Esophagus muscularis mucosa (tissue), 4 donors: ENCODE results near the gene A3GALT2. TPM values are rescaled to one million over a fixed set of nuclear protein-coding genes. Genes with fewer than 3 reads are reported as not detected.

Experiments
- DNase-seq: peaks from one replicate; pipeline ENCODE4 v3.0.0-alpha.2; 2017; ENCODE audit errors: extremely low spot score
- H3K27ac ChIP-seq, 4 donors: fragments of 200-600 bp; sonication (generic); replicated peaks in 1 of 4; 1 replicate in 3 of 4; 2 replicates in 1 of 4; pipeline ENCODE4 v1.5.1; 2016 to 2019; ENCODE audit warnings: mild to moderate bottlenecking in 1 of 4
- H3K27me3 ChIP-seq, 4 donors: fragments of 200-600 bp; sonication (generic); one replicate each; pipeline versions ENCODE4 v1.5.1 to v1.6.0; 2016 to 2019
- H3K36me3 ChIP-seq, 4 donors: fragments of 200-600 bp; sonication (generic); one replicate each; pipeline ENCODE4 v1.5.1; 2016 to 2019
- H3K4me1 ChIP-seq, 4 donors: fragments of 200-600 bp; sonication (generic); one replicate each; pipeline ENCODE4 v1.5.1; 2016 to 2019
- H3K4me3 ChIP-seq, 4 donors: fragments of 200-600 bp; sonication (generic); 1 replicate in 2 of 4; 2 replicates in 2 of 4; pipeline ENCODE4 v1.5.1; 2016 to 2019; ENCODE audit warnings: mild to moderate bottlenecking in 4 of 4, moderate library complexity in 1 of 4
- H3K9me3 ChIP-seq, 4 donors: fragments of 200-600 bp; sonication (generic); 1 replicate in 3 of 4; 2 replicates in 1 of 4; pipeline ENCODE4 v1.5.1; 2016 to 2019
- CTCF ChIP-seq, 3 experiments: fragments of 200-600 bp in 2 of 3; fragments of 450-650 bp in 1 of 3; sonication (generic) in 2 of 3; IDR thresholded peaks; one replicate each; pipeline ENCODE4 v1.5.1; 2017 to 2019; ENCODE audit warnings: antibody characterized with exemption in 3 of 3, mild to moderate bottlenecking in 2 of 3, moderate library complexity in 1 of 3
- EP300 ChIP-seq: sonication (generic); formaldehyde crosslinking; IDR thresholded peaks from one replicate; pipeline ENCODE4 v1.6.1; 2017; ENCODE audit warnings: antibody characterized with exemption
- POLR2A ChIP-seq: fragments of 450-650 bp; IDR thresholded peaks from one replicate; pipeline ENCODE4 v1.6.1; 2017; ENCODE audit warnings: antibody characterized with exemption, moderate library complexity, mild to moderate bottlenecking, low read depth
- POLR2AphosphoS5 ChIP-seq, 2 donors: sonication (generic); formaldehyde crosslinking; IDR thresholded peaks; one replicate each; pipeline ENCODE4 v1.6.1; 2017; ENCODE audit warnings: antibody characterized with exemption in 2 of 2
- WGBS: methylation state at CpG from one replicate; pipeline ENCODE4 v1.1.5; 2018; 5-methylcytosine and 5-hydroxymethylcytosine counted together
- intact Hi-C: fragments of 100-400 bp; cut with DNase I; formaldehyde crosslinking; loops from one replicate; pipeline ENCODE4 v1.15.1; 2023
- total RNA-seq, 4 donors: library from RNA; depleted of rRNA; stranded (reverse); fragments of >200 nt; gene quantifications; one replicate each; pipeline versions ENCODE4 v1.1.0 to v1.2.1, GENCODE V29; 2016

The A3GALT2 gene
- total RNA-seq, 4 donors from 2014 or later = not detected

DNA sequence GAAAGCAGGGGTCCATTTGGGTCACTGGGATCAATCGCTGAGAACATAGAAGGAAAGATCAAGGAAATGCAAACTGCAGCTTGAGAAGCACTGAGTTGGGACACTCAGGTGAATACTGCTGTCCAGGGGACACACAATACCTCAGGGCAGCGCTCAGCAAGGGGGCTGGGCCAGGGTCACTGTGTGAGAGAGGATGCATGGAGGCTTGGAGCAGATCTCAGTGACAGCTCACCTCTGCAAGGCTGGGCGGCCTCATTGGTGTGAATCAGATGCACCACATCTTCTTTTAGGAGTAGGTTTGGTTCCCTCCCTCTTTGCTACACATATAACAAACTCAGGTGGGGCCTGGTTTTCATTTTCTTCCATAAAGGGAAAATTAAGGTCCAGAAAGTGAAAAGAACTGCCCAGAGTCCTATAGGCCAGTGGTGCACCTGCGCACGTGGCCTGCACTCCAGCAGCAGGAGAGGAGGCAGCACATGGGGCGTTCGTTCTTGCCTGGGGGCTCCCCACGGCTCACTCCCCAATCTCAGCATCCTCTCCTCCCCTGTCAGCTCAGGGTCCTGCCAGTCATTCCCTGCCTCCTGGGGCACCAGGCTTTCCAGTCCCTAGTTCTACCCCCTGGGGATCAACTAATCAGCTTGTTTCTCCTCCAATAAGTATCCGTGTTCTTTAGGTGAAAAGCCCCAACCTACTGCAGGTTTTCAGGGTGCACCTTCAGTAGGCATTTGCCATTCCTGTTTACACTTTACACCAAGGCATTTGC, 1.5 kb downstream of the A3GALT2 start:
- no peaks in the 10 kb centered on the region for H3K9me3 ChIP-seq
- peaks cover 0 to 3% (median under 1%) of the 10 kb centered on the region in 4 donors for H3K4me1 ChIP-seq
- H3K4me3 ChIP-seq = no peak overlapping the region
- intact Hi-C loops = no loop called here
- WGBS = 92% methylated on average over 9 of the region's 9 CpGs
- H3K27ac ChIP-seq = no peak overlapping the region
- H3K36me3 ChIP-seq = peaks cover 14 to 26% (median 25%) of the 10 kb centered on the region in 4 donors
- no peak for TF ChIP-seq CTCF (IDR thresholded peaks at IDR 0.05)
- TF ChIP-seq POLR2A = no peak
- no peak for TF ChIP-seq EP300
- TF ChIP-seq POLR2AphosphoS5 (IDR thresholded peaks at IDR 0.05) = no peak
- no peaks in the 10 kb centered on the region for H3K27me3 ChIP-seq
- DNase-seq = no peak

DNA sequence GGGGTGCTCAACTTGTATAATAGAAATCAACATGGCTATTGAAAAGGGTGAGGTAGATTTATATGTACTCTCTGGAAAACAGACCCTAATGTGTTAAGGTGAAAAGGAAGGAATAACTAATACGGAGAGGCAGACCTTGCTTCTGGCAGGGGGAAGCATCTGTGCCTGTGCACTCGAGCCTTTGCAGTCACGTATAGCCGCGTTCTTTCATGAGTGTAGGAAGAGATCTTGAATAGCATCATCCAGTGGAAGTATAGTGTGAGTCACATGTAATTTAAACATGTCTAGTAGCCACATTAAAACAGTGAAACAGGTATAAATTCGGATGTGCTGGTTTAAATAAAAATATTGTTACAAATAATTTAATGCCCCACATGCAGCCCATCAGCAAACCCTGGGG, 3.0 kb downstream of the A3GALT2 start:
- Histone ChIP-seq H3K27me3 (no peaks in the 10 kb centered on the region), H3K4me3 (no peak overlapping the region), H3K27ac (no peak overlapping the region), H3K4me1 (no peaks in the 10 kb centered on the region), H3K9me3 (no peaks in the 10 kb centered on the region), H3K36me3 (peaks cover 0 to 11% (median 11%) of the 10 kb centered on the region in 4 donors)
- intact Hi-C loops = no loop called here
- no peak for DNase-seq
- WGBS = 65% methylated on average over 6 of the region's 6 CpGs
- no peak for TF ChIP-seq EP300
- no peak for TF ChIP-seq CTCF (IDR thresholded peaks at IDR 0.05)
- no peak for TF ChIP-seq POLR2A
- no peak for TF ChIP-seq POLR2AphosphoS5 (IDR thresholded peaks at IDR 0.05)

GRCh38 chr1:33317354-33317753, 3.5 kb downstream of the A3GALT2 start:
- no peak overlapping the region for H3K27ac ChIP-seq
- WGBS = 72% methylated on average over 1 of the region's 1 CpG
- H3K9me3 ChIP-seq = no peaks in the 10 kb centered on the region
- H3K4me1 ChIP-seq = no peaks in the 10 kb centered on the region
- H3K27me3 ChIP-seq = no peaks in the 10 kb centered on the region
- intact Hi-C loops = no loop called here
- no peak for TF ChIP-seq CTCF (IDR thresholded peaks at IDR 0.05)
- TF ChIP-seq EP300 = no peak
- no peak for TF ChIP-seq POLR2A
- TF ChIP-seq POLR2AphosphoS5 (IDR thresholded peaks at IDR 0.05) = no peak
- no peak overlapping the region for H3K4me3 ChIP-seq
- peaks cover 0 to 6% (median 5%) of the 10 kb centered on the region in 4 donors for H3K36me3 ChIP-seq
- DNase-seq = no peak

DNA sequence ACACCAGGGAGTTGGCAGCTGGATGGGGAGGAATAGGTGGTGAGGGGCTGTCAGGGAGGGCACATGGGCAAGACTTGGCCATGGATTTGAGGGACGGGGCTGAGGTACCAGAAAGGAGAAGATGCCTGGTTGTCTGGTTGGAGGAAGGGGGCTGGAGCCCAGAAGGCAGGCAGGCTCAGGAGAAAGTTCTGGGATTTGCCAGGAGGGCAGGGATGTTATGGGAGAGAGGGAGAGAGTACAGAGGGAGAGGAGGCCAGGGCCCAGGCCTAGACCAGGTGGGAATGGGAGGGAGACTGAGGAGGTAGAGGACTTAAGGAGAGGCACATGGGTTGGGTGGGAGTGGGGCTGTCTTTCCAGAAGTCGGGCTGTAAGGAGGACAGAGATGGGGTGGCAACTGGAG, 4.3 kb downstream of the A3GALT2 start:
- intact Hi-C loops = no loop called here
- TF ChIP-seq POLR2A (no peak), CTCF (IDR thresholded peaks at IDR 0.05) (no peak), POLR2AphosphoS5 (IDR thresholded peaks at IDR 0.05) (no peak), EP300 (no peak)
- Histone ChIP-seq H3K9me3 (no peaks in the 10 kb centered on the region), H3K4me1 (no peaks in the 10 kb centered on the region), H3K27me3 (no peaks in the 10 kb centered on the region), H3K27ac (no peak overlapping the region), H3K4me3 (no peak overlapping the region), H3K36me3 (no peaks in the 10 kb centered on the region)
- whole genome bisulfite sequencing = 86% methylated on average over 2 of the region's 2 CpGs
- DNase-seq = no peak

GRCh38 chr1:33314416-33314815, 6.5 kb downstream of the A3GALT2 start:
- Histone ChIP-seq H3K36me3 (no peaks in the 10 kb centered on the region), H3K4me3 (no peak overlapping the region), H3K4me1 (no peaks in the 10 kb centered on the region), H3K9me3 (no peaks in the 10 kb centered on the region), H3K27ac (no peak overlapping the region), H3K27me3 (no peaks in the 10 kb centered on the region)
- intact Hi-C loops = no loop called here
- DNase-seq = no peak
- 91% methylated on average over 9 of the region's 9 CpGs for WGBS
- TF ChIP-seq CTCF (IDR thresholded peaks at IDR 0.05) (no peak), POLR2A (no peak), POLR2AphosphoS5 (IDR thresholded peaks at IDR 0.05) (no peak), EP300 (no peak)
